ENCODE measurements around the gene DNAJB6.

DNAJB6 gene

DNA sequence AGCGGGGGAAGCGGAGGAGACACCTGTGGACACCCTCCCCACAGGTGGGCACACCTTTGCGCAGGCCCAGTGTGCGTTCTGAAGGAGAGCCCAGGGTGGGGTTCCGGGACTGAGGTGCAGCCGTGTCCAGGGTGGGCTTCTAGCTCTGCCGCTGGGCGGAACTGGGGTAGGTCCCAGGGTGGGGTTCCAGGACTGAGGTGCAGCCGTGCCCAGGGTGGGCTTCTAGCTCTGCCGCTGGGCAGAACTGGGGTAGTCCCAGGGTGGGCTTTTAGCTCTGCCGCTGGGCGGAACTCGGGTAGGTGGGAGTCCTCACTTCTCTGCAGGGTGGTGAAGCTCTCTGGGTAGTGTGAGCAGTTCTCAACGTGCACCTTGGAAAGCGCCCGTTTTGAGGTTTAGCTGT, 78.7 kb downstream of the DNAJB6 start:
- in situ Hi-C loops (cut with MboI; ENCODE audit: low pct_unique_long_range_greater_than_20kb, low sequenced_read_pairs, unreplicated experiment), result no loop called here
- TF ChIP-seq, protein P1, sequence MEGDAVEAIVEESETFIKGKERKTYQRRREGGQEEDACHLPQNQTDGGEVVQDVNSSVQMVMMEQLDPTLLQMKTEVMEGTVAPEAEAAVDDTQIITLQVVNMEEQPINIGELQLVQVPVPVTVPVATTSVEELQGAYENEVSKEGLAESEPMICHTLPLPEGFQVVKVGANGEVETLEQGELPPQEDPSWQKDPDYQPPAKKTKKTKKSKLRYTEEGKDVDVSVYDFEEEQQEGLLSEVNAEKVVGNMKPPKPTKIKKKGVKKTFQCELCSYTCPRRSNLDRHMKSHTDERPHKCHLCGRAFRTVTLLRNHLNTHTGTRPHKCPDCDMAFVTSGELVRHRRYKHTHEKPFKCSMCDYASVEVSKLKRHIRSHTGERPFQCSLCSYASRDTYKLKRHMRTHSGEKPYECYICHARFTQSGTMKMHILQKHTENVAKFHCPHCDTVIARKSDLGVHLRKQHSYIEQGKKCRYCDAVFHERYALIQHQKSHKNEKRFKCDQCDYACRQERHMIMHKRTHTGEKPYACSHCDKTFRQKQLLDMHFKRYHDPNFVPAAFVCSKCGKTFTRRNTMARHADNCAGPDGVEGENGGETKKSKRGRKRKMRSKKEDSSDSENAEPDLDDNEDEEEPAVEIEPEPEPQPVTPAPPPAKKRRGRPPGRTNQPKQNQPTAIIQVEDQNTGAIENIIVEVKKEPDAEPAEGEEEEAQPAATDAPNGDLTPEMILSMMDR (IDR thresholded peaks at IDR 0.05; ENCODE audit: extremely low read depth, insufficient read depth, missing control alignments), result no peak

DNA sequence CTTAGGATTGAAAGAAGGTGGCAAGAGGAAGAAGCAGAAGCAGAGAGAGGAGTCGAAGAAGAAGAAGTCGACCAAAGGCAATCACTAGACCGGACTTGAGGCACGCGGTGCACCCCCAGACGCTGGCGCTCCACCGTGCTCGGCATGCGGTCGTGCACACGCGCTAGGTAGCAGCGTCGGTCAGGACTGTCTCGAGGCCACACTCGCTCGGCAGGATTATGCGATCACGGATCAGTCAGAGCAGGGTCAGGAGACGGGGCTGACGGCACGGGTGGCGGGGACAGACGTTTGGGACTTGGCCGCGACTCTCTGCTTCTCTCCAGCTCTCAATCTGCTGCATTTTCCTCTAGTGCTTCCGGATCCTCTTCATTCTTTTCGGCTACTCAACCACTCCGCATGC, 79.2 kb downstream of the DNAJB6 start:
- TF ChIP-seq, protein P1 (IDR thresholded peaks at IDR 0.05; ENCODE audit: extremely low read depth, insufficient read depth, missing control alignments), result no peak

More for the DNA sequence above, 78.7 kb downstream of the DNAJB6 start:
- DNase-seq (ENCODE audit: low spot score), result no peak

DNA sequence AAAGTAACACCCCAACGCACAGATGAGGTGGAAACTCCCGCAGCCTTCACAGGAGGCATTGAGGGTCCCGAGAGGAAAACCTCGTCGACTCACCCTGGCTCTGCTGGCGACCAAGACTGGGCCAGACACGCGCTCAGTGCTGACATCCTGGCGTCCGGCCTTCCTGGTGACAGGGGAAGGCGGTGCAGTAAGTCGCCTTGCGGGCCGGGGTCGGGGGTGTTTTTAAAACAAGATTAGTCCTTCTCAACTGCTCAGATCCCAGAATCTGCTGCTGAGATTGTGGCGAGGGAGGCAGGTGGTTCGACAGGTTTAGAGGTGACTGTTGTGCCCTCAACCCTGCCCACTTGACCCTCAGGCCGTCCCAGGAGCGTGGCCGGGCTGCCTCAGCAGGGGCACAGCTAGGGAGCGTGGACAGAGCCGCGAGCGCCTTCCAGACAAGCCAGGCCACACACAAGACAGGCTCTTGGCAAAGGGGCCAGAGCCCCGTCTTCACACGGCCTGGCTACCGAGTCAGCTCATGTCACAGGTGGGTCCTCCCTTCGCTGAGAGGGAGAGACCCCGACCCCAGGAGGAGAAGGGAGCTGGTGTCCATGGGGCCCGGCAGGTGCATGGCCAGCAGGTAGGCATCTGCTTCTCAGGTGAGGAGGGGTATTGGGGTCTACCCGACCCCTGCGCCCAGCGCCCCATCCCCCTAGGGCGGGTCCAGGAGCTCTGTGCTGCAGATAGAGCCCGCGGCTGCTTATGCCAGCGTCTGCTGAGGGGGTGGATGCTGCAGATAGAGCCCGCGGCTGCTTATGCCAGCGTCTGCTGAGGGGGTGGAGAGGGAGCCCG, 81.6 kb downstream of the DNAJB6 start:
- no peak for DNase-seq (ENCODE audit: low spot score)
- in situ Hi-C loops (cut with MboI; ENCODE audit: low pct_unique_long_range_greater_than_20kb, low sequenced_read_pairs, unreplicated experiment), result no loop called here
- TF ChIP-seq, protein P1 (IDR thresholded peaks at IDR 0.05; ENCODE audit: extremely low read depth, insufficient read depth, missing control alignments), result no peak

More for the DNA sequence above, 79.2 kb downstream of the DNAJB6 start:
- in situ Hi-C loops (cut with MboI; ENCODE audit: low pct_unique_long_range_greater_than_20kb, low sequenced_read_pairs, unreplicated experiment), result no loop called here
- no peak for DNase-seq (ENCODE audit: low spot score)

DNA sequence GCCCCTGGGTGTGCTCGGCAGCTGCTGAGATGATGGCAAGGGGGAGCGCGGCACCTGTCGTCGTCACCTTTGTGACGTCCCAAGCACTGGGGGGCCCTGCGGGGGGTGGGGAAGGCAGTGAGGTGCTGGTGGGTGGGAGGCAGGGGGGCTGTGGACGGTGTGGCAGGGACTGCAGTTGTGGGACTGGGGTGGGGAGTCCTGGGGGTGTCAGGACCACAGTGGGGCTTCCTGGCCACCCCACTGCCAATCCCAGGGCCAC, 82.2 kb downstream of the DNAJB6 start:
- TF ChIP-seq, protein P1 (IDR thresholded peaks at IDR 0.05; ENCODE audit: extremely low read depth, insufficient read depth, missing control alignments), result no peak
- DNase-seq (ENCODE audit: low spot score), result no peak
- in situ Hi-C loops (cut with MboI; ENCODE audit: low pct_unique_long_range_greater_than_20kb, low sequenced_read_pairs, unreplicated experiment), result no loop called here

DNA sequence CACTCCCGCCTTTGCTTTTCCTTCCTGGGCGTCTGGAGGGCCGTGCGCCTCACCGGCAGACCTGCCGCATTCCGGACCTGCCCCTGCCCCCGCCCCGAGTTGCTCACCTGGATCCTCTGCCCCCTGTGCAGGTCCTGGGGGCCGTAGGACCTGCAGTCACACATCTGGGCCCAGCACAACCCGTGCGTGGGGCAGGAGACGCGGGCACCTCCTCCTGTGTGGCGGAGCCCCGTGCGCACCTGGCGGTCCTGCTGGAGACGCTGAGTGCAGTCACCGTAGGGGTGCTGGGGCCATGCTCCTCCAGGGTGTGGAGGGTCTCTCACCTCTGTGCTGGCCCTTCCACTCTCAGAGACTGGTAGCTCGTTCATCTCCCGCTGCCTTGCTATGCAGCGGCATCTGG, 85.5 kb downstream of the DNAJB6 start:
- no peak for DNase-seq (ENCODE audit: low spot score)
- in situ Hi-C loops (cut with MboI; ENCODE audit: low pct_unique_long_range_greater_than_20kb, low sequenced_read_pairs, unreplicated experiment), result no loop called here
- TF ChIP-seq, protein P1 (IDR thresholded peaks at IDR 0.05; ENCODE audit: extremely low read depth, insufficient read depth, missing control alignments), result no peak

DNA sequence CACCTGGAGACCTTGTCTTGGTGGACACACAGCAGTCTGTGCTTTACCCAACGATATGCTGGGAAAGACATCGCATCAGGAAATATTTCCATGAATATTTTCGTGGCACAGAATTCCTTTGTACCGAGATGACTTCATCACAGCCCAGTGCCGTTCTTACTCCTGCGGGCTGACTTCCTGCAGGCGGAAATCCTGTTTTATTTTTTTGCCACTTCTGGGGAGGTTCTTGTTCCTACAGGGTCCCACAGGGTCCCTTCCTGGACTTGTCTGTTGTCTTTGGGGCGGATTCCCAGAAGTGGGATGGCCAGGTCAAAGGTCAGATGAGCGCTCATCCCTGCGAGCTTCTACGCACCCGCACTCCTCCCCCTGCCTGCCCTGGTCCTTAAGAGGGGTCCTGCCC, 86.5 kb downstream of the DNAJB6 start:
- no peak for DNase-seq (ENCODE audit: low spot score)
- in situ Hi-C loops (cut with MboI; ENCODE audit: low pct_unique_long_range_greater_than_20kb, low sequenced_read_pairs, unreplicated experiment), result no loop called here
- TF ChIP-seq, protein P1 (IDR thresholded peaks at IDR 0.05; ENCODE audit: extremely low read depth, insufficient read depth, missing control alignments), result no peak
